ENCODE results near the gene ARFGAP2.

Gene ARFGAP2

DNA sequence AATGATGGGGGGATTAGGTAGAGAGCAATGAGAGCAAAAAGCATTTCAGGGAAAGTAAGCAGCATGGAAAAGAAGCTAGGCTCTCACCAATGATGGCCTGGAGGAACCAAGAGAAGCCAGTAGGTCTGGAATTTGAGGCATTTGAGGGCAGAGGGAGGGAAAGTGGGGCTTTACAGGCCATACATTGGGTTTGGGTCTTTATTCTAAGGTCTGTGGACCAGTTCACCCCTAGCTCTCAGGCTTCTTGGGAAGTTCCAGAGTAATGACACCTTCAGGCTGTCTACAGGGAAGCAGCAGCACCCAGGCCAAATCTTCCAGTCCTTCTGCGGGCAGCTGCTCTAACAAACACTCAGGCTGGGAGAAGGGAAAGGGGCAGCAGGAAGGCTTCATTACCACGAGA is 29.4 kb downstream of the ARFGAP2 start:
- no peak for DNase-seq

DNA sequence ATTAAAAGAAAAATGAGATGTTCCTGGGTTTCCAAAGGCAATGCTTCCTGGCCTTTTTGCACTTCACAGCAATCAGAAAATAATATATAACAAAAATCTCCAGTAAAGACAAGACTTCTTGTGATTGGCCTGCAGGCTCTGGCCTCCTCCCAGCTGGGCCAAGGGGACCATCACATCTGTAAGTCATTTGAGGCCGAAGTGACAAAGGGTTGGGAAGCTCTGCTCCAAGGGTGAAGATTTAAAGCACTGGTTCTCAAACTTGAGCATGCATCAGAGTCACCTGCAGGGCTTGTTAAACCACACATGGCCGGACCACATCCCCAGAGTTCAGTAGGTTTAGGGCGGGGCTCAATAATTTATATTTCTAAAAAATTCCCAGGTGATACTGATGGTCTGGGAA is 32.1 kb downstream of the ARFGAP2 start:
- no peak for DNase-seq

DNA sequence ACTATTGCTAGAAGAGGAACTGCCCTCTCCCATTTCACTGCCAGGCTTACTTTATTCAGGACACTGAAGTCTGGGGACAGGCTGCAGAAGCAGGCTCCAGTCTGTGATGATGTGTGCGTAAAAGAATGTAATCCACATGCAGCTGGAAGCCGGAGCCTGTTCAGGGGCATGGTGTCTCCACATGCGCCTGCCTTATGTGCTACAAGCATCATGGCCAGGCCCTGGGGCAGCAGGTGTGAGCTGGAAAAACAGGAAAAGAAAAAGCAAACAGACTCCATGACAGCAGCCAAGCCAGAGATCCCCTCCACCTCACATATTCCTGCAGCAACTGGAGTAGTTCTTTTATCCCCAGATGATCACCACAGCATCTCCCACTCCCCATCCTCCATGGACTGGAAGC is 33.4 kb downstream of the ARFGAP2 start:
- DNase-seq, result peak; percentile 67

DNA sequence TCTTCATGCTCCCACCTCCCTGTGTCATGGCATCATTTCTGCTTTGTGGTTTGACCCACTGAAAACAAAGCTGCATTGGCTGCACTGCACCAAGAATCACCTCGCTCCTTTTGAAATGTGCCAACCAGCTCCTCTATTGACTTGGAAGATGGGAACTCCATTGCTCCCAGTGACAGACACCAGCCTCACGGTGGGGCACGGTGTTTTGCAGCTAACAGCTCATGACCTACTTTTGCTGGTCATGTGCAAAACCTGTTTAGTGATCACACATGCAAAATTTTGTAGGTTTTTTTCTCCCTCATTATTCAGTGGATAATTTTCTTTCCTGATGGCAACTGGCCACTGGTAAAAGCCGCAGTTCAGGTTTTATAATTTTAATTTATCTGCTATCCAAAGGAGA is 36.8 kb downstream of the ARFGAP2 start:
- no peak for DNase-seq

DNA sequence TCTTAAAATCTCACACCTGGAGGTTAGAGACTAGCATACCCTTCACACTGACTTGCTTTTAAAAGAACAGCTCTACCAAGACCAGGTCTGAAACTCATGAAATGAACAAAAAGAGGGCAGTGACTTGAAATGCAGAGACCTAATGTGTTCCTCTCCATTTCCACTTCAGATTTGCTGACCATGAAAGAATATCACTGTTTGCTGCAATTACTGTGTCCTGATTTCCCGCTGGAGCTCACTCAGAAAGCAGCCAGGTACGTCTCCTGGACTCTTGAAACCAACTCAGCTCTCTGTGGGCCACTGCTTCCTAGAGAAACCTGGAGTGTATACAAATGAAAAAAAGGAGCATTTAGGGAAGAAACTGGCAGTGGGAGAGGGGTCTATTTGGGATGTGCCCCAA is 39.2 kb downstream of the ARFGAP2 start:
- DNase-seq, result no peak

DNA sequence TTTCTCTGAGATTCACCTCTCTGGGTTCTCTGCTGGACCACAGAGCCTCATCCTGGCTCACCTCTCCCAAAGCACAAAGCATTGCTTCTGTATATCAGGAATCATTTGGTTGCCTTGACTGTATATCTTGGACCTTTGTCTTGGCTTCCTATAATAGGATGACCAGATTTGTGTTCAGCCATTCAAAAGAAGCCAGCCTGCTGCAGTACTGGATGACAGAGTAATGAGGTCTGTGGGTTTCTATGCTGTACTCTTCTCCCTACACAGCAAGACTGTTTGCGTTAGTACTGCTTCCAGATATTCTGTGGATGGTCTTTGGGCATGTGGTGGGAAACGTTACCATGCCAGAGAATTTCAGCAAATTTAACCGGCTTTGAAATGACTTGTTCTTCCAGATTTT is 39.8 kb downstream of the ARFGAP2 start:
- no peak for DNase-seq

DNA sequence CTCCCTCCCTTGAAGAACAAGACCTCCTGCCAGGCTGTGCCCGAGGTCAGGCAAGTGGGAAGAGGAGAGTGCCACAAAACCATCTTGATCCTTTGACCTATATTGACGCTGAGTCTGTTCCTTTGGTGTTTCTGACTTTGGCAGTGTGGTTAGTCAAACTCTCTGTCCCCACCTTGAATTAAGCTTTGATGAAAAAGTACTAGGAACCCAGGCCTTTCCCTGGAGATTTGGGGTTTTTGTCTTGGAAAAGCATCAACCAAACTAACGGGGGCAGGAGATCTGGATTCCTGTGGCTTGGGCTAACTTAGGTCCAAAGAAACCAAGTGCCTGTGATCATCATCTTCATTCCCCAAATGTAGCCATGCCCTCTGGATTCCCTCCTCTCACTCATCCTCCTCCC is 40.4 kb downstream of the ARFGAP2 start:
- no peak for DNase-seq

DNA sequence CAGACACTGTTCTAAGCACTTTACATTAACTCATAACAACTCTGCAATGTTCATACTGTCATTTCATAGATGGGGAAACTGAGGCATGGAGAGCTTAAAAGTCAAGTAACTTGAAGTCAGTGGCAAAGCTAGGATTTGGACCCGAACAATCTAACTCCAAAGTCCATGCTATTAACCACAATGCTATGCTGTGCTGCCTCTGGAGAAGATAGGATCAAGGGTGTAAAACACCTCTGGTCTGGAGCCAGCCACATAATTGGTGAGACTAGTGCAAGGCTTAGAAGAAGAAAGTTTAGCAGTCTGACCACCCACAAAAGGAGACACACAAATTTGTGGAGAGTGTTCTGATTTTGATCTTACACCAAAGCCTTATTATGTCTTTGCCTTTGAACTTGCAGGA is 43.7 kb downstream of the ARFGAP2 start:
- no peak for DNase-seq

DNA sequence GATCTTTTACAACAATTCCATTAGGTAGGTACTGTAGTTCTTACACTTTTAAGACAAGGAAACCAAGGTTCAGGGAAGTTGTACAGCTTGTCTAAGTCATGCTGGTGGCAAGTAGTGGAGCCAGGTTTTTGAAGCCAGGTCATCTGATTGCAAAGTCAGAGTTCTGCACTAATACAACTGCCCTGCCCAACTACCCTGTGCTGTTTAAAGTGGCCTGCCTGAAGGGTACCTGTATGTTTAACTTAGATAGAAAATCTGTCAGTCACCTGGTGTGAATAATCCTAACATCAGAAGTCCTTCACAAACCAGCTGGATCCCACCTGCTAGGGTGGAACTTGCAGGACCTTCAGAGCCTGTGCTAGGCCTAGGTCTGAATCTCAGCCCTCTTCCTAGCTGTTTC is 44.2 kb downstream of the ARFGAP2 start:
- no peak for DNase-seq

DNA sequence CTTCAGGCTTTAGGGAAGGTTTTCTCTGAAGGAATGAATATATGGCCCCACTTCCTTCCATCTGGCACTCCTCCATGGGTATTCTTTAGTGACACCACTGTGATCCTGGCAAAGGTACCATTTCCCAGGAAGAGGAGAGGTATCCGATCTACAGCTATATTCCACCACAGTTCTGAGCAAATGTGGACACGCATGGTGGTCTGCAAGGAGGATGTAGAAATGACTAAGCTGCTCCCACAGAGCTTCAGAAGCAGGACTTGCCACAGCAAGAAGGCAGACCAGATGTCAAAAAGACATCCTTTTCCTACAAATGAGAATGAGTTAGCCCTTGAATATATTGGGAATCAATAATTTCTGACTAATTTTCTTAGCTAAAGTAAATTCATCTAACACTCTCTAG is 45.5 kb downstream of the ARFGAP2 start:
- DNase-seq, result no peak

DNA sequence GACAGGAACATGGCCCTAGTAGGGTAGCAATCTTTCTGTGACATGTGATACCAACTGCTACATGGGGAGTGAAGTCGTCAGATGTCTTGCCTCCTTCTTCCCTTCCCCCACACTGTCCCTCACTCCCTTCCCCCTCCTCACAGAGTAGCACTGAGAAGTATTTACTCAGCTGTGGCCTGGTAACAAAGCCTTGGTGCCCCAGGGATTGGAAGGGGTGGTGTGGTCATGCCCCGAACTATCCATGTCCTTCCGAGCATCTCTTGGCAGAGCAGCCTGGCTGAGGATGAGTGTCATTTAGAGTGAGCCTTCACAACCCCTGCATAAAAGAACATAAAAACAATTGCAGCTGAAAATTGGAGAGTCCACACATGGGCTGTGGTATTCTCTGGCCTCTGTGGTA is 46.1 kb downstream of the ARFGAP2 start:
- DNase-seq, result peak; percentile 75

DNA sequence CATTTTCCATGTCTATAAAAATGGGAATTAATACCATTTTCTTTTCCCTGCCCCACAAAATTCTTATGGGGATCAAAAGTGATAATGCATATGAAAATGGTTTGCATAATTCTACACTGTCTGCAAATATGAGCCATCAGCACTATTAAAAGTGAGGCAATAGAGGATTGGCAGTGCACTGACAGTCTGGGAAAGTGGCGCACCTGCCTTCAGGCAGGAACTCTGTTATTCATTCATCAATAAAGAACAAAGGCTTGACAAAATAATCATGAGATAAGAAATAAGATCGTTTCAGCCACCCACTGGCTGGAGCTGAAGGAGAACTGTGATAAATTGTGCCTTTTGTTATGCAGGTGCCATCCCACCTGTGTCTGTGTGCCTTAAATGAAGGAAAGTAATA is 49.5 kb downstream of the ARFGAP2 start:
- peak; percentile 69 for DNase-seq

DNA sequence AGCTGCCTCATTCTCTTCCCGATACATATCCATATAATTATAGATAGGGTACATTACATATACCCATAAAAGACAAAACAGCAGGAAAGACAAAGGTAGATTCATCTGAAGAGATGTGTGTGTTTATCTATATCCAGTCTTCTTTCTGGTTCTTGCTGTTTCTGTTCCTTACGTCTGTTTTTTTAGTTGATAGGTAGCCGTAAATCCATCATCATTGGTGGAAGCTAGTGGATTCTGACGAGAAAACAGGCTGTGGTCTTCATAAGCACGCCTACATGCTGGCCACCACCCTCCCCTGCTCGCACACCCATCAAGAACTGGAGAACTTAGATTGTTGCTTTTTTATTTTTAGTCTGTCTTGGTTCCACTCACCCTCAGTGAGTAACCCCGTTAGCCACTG is 51.6 kb downstream of the ARFGAP2 start:
- no peak for DNase-seq

DNA sequence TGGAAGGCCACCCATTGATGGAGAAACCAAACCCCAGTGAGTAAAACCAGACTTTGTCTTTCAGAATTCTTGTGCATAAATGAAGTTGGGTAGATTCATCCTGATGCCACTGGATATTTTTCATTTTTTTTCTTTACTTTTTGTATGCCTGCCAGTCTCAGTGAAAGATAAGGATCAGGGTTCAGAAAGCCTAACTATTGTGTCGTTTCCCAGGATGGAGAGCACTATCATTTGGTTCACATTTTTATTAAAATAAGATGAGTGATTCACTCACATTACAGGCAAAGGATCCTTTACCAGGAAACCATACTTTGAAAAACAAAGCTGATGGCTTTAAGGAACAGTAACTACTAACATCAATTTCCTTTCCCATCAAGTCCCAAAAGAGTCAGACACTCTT is 52.0 kb downstream of the ARFGAP2 start:
- no peak for DNase-seq

DNA sequence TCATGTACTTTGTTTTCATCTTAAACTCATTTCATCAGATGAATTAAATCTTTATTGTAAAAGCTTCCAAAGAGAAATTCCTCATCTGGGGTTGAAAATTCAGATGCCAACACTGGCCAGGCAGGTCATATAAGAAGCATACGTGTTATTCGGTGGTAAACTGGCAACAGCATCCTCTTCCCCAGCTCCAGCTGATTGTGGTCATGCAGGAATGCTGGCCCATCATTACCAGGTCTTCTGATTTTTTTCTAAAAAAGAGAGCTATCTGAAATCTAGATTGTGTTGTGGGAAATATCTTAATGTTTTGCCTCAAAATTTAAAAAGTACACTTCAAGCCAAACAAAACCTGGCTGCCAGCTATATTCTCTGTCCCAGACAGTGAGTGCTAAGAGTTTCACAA is 53.6 kb downstream of the ARFGAP2 start:
- DNase-seq, result no peak

DNA sequence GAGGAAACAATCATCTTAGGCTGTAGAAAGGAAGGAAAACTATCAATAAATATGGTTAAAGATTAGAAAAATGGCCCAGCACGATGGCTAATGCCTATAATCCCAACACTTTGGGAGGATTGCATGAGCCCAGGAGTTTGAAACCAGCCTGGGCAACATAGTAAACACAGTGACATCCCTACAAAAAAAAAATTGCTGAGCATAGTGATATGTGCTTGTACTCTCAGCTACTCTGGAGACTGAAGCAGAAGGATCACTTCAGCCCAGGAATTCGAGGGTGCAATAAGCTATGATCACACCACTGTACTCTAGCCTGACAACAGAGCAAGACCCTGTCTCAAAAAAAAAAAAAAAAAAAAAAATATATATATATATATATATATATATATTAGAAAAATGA is 54.9 kb downstream of the ARFGAP2 start:
- DNase-seq, result no peak

DNA sequence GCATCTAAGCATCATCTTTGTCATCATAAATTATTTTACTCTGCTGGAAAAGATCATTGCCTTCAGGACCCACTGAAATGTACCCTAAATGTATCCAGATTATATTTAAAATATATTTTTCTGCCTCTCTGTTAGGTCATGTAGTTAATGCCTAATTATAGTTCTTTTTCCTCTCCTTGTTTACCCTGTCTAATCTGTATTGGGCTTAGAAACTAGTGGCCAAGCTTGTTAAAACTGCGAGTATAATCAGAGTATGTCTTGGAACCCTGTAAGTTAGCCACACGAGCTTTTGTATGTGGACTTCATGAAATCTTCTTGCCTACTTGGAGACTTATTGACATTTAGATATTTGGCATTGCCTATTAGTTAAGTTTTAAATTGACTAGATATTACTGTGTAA is 55.6 kb downstream of the ARFGAP2 start:
- no peak for DNase-seq

DNA sequence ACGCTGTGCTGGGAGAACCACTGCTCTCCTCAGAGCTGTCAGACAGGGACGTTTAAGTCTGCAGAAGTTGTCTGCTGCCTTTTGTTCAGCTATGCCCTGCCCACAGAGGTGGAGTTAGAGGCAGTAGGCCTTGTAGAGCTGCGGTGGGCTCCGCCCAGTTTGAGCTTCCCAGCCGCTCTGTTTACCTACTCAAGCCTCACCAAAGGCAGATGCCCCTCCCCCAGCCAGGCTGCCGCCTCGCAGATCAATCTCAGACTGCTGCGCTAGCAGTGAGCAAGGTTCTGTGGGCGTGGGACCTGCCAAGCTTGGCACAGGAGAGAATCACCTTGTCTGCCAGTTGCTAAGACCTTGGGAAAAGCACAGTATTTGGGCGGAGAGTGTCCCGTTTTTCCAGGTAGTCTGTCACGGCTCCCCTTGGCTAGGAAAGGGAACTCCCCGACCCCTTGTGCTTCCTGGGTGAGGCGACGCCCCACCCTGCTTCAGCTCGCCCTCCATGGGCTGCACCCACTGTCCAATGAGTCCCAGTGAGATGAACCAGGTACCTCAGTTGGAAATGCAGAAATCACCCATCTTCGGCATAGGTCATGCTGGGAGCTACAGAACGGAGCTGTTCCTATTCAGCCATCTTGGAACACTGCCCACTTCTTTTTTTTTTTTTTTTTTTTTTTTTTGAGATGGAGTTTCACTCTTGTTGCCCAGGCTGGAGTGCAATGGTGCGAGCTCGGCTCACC is 57.6 kb downstream of the ARFGAP2 start:
- peak; percentile 87 for DNase-seq
